DND-41 (cell line): ENCODE results near the gene BBS12.

Source experiments
- EZH2 ChIP-seq: IDR thresholded peaks from 3 replicates; pipeline ENCODE4 v1.6.1; 2012; ENCODE audit warnings: borderline replicate concordance, low read depth, mild to moderate bottlenecking, moderate library complexity, low read length, inconsistent platforms; ENCODE audit not compliant: severe bottlenecking
- TF ChIP-seq, protein P1 (sequence below): IDR thresholded peaks from 2 replicates; pipeline ENCODE4 v1.5.1; 2012; ENCODE audit warnings: borderline replicate concordance, low read length, moderate library complexity, mild to moderate bottlenecking; ENCODE audit not compliant: poor library complexity, severe bottlenecking; ENCODE audit errors: extremely low read depth

DNA sequence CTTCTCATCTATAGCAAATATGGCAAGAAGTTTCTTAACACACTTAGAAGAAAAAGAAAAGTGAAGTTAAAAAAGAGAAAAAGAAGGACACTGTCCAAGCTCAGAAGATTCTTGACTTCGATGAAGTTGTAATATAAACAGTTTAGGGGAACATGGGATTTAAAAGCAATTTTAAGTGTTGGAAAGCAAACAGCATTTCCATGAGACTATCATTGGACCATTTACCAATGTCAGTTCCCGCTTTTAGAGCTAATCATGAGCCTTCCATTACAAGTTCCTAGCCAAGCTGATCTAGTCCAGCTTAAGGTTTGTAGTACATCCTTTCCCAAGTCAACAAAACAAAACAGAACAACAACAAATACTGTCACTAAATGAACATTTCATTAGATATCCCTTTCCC, 49.0 kb downstream of the BBS12 start:
- TF ChIP-seq, protein P1, sequence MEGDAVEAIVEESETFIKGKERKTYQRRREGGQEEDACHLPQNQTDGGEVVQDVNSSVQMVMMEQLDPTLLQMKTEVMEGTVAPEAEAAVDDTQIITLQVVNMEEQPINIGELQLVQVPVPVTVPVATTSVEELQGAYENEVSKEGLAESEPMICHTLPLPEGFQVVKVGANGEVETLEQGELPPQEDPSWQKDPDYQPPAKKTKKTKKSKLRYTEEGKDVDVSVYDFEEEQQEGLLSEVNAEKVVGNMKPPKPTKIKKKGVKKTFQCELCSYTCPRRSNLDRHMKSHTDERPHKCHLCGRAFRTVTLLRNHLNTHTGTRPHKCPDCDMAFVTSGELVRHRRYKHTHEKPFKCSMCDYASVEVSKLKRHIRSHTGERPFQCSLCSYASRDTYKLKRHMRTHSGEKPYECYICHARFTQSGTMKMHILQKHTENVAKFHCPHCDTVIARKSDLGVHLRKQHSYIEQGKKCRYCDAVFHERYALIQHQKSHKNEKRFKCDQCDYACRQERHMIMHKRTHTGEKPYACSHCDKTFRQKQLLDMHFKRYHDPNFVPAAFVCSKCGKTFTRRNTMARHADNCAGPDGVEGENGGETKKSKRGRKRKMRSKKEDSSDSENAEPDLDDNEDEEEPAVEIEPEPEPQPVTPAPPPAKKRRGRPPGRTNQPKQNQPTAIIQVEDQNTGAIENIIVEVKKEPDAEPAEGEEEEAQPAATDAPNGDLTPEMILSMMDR, result no peak
- TF ChIP-seq EZH2, result no peak
